Thymus (tissue), 11 donors: ENCODE data around the gene RMND1. TPM values are rescaled to one million over a fixed set of nuclear protein-coding genes. Genes with fewer than 3 reads are reported as not detected.
A peak's percentile ranks its signal among the peaks of the same experiment; 100 is the strongest.

Experiments
- DNase-seq, 9 donors: peaks; one replicate each; pipeline ENCODE4 v3.0.0-alpha.2; 2013; ENCODE audit warnings: low spot score in 9 of 9, low read depth in 6 of 9, missing footprints in 1 of 9
- H3K27ac ChIP-seq, 2 donors: one replicate each; pipeline ENCODE4 v1.5.1; 2013; ENCODE audit warnings: control low read depth in 1 of 2, low read depth in 1 of 2, low read length in 1 of 2, mild to moderate bottlenecking in 1 of 2, moderate library complexity in 1 of 2
- H3K27me3 ChIP-seq, 2 donors: one replicate each; pipeline ENCODE4 v1.5.1; 2013; ENCODE audit warnings: low read length in 1 of 2; ENCODE audit not compliant: control insufficient read depth in 2 of 2, insufficient read depth in 1 of 2
- H3K36me3 ChIP-seq, 2 donors: one replicate each; pipeline ENCODE4 v1.5.1; 2013; ENCODE audit warnings: low read length in 1 of 2, mild to moderate bottlenecking in 1 of 2, moderate library complexity in 1 of 2; ENCODE audit not compliant: control insufficient read depth in 2 of 2, insufficient read depth in 2 of 2
- H3K4me1 ChIP-seq, 2 donors: one replicate each; pipeline ENCODE4 v1.5.1; 2013; ENCODE audit warnings: low read length in 2 of 2; ENCODE audit not compliant: control insufficient read depth in 2 of 2, insufficient read depth in 2 of 2
- H3K4me3 ChIP-seq, 2 donors: one replicate each; pipeline ENCODE4 v1.5.1; 2013; ENCODE audit warnings: low read length in 2 of 2, control low read depth in 1 of 2, mild to moderate bottlenecking in 1 of 2
- H3K9me3 ChIP-seq, 2 donors: one replicate each; pipeline ENCODE4 v1.5.1; 2013; ENCODE audit warnings: low read length in 1 of 2, mild to moderate bottlenecking in 1 of 2; ENCODE audit not compliant: control insufficient read depth in 2 of 2, insufficient read depth in 1 of 2
- WGBS: extraction: QIAGEN DNeasy Blood & Tissue Kit; methylation state at CpG from one replicate; pipeline ENCODE4 v1.1.7; 2013; 5-methylcytosine and 5-hydroxymethylcytosine counted together
- polyA plus RNA-seq: library from polyadenylated mRNA; stranded (reverse); fragments of 200-250 nt; gene quantifications from one replicate; pipeline ENCODE4 v1.2.3, GENCODE V29; 2013
- total RNA-seq: library from RNA; stranded (reverse); fragments of 120-200 nt; gene quantifications from one replicate; pipeline ENCODE4 v1.2.4, GENCODE V29; 2013
- donor health status: healthy.

The RMND1 gene
- total and polyA plus RNA-seq, 2 donors: 17.0 to 17.2 TPM

DNA sequence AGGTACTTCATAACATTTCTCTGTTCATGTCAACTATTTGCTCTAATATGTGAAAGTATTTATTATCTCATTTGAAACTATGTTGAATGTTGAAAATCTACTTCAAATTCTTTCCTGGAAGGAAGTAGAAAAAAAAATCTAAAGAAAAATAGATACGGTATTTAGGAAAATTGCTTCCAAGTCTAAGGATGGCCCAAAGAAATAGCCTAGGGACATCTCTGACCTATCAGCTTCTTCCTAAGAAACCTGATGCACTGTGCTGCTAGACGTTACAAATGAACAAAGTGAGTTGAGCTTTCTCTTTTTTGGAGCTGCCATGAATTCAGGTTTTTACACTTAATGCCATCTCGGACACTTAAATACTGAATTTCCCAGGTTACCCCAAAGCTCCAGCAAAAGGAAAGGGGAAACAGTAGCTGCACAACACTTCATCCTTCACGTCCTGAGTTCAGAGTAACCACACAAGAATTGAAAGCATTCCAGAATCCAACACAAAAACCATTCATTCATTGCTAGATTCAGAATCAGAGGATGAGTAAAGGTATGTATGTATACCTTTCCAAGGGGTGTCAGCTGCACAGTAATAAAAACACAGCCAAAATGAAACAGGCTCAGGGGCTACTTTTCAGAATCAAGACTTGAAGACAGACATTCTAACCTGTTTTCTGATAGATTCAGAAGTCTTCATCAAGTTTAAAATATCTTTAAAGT, 7.9 kb downstream of the RMND1 start:
- 94% methylated on average over 4 of the region's 4 CpGs for WGBS
- Histone ChIP-seq H3K4me3 (no peak overlapping the region), H3K36me3 (peaks cover 8 to 13% of the 10 kb centered on the region in 2 donors), H3K27ac (no peak overlapping the region), H3K4me1 (no peaks in the 10 kb centered on the region), H3K27me3 (no peaks in the 10 kb centered on the region), H3K9me3 (no peaks in the 10 kb centered on the region)
- no peak for DNase-seq

- H3K9me3 ChIP-seq: no peaks in the 10 kb centered on the region
- H3K4me3 ChIP-seq: no peak overlapping the region
- H3K4me1 ChIP-seq: no peaks in the 10 kb centered on the region
- WGBS: 91% methylated on average over 5 of the region's 5 CpGs
- H3K27ac ChIP-seq: no peak overlapping the region
- peaks cover 8 to 13% of the 10 kb centered on the region in 2 donors for H3K36me3 ChIP-seq
- DNase-seq: no peak
- no peaks in the 10 kb centered on the region for H3K27me3 ChIP-seq
Measured at GRCh38 chr6:151443454-151443853, 8.5 kb downstream of the RMND1 start.

DNA sequence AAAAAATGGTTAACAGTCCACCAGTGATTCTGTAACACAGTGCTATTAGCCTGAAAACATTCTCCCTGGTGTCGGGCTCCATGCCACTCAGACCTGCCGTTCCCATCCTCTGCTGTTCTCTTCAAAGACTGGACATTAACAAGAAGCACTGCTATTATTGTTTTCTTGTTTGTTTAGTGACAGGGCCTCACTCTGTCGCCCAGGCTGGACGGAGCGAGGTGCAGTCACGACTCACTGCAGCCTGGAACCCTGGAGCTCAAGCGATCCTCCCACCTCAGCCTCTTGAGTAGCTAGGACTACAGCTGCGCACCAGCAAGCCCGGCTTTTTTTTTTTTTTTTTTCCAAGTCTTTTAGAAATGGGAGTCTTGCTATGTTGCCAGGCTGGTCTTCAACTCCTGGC, 9.6 kb downstream of the RMND1 start:
- no peak overlapping the region for H3K27ac ChIP-seq
- H3K27me3 ChIP-seq: no peaks in the 10 kb centered on the region
- H3K4me1 ChIP-seq: no peaks in the 10 kb centered on the region
- 98% methylated on average over 9 of the region's 9 CpGs for WGBS
- H3K4me3 ChIP-seq: no peak overlapping the region
- H3K36me3 ChIP-seq: peaks cover 8 to 13% of the 10 kb centered on the region in 2 donors
- H3K9me3 ChIP-seq: no peaks in the 10 kb centered on the region
- no peak for DNase-seq

DNA sequence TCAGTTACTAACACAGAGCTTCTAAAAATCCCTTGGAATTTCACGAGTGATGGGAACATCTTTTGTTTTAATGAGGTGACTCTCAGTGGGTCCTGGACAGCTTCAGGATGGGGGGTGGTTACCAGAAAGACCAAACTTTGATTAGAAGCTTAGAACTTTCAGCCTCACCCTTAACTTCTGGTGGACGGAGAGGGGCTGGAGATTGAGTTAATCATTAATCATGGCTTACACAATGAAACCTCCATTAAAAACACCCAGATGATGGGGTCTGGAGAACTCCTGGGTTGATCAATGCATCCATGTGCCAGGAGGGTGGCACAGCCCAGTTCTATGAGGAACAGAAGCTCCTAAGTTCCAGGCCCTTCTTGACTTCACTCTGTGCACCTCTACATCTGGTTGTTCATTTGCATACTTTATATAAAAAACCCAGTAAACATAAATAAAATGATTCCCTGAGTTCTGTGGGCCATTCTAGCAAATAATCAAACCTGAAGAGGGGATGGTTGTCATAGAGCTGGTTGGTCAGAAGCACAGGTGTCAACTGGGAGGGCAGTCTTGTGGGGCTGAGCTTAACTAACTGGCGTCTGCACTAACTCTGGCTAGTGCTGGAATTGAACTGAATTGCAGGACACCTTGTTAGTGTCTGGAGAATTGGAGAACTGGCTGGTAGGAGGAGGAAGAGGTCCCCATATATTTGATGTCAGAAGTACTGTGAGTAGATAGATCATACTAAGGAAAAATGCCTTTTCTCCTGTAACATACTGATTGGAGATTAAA, 10.3 kb downstream of the RMND1 start:
- no peak overlapping the region for H3K27ac ChIP-seq
- 96% methylated on average over 3 of the region's 3 CpGs for WGBS

GRCh38 chr6:151440930-151441329, 11.0 kb downstream of the RMND1 start:
- no peak overlapping the region for H3K4me3 ChIP-seq
- DNase-seq: peak in 4 of 9 donors; percentile 4 to 47 (median 18)

More for the DNA sequence above, 10.3 kb downstream of the RMND1 start:
- Histone ChIP-seq H3K36me3 (peaks cover 8 to 13% of the 10 kb centered on the region in 2 donors), H3K4me3 (no peak overlapping the region), H3K4me1 (no peaks in the 10 kb centered on the region), H3K27me3 (no peaks in the 10 kb centered on the region), H3K9me3 (no peaks in the 10 kb centered on the region)
- no peak for DNase-seq

DNA sequence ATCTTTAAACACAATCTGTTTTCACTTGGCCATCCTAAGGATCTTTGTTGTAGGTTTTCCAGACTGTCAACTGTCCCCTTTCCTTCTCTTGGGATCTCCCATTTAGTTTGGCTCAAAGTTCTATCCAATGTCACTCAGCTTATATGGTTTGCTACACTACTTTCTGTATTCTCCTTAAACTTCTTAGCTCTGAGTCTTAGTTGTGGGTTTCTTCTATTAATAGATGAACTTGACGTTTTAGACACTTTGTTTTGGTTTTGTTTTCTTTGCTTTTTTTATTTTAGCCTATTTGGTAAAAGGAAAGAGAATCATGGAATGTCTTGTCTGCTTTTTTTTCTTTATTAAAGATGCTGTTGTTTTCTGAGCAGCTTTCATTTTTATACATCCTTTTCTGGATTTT, 11.4 kb downstream of the RMND1 start:
- no peaks in the 10 kb centered on the region for H3K27me3 ChIP-seq
- H3K27ac ChIP-seq: no peak overlapping the region
- no peak overlapping the region for H3K4me3 ChIP-seq
- H3K4me1 ChIP-seq: no peaks in the 10 kb centered on the region
- no peaks in the 10 kb centered on the region for H3K9me3 ChIP-seq
- peaks cover 11 to 13% of the 10 kb centered on the region in 2 donors for H3K36me3 ChIP-seq
- 4% methylated on average over 1 of the region's 1 CpG for WGBS
- peak in 1 of 9 donors; percentile 10 for DNase-seq

More at GRCh38 chr6:151440930-151441329, 11.0 kb downstream of the RMND1 start:
- peaks cover 11 to 13% of the 10 kb centered on the region in 2 donors for H3K36me3 ChIP-seq
- H3K27me3 ChIP-seq: no peaks in the 10 kb centered on the region
- 74% methylated on average over 2 of the region's 2 CpGs for WGBS
- no peaks in the 10 kb centered on the region for H3K9me3 ChIP-seq
- no peaks in the 10 kb centered on the region for H3K4me1 ChIP-seq
- no peak overlapping the region for H3K27ac ChIP-seq

- Histone ChIP-seq H3K9me3 (no peaks in the 10 kb centered on the region), H3K4me1 (no peaks in the 10 kb centered on the region), H3K27me3 (no peaks in the 10 kb centered on the region), H3K27ac (no peak overlapping the region), H3K4me3 (no peak overlapping the region), H3K36me3 (peaks cover 3 to 7% of the 10 kb centered on the region in 2 donors)
- DNase-seq: no peak
Measured at GRCh38 chr6:151437401-151437800, 14.5 kb downstream of the RMND1 start.

GRCh38 chr6:151436802-151437201, 15.1 kb downstream of the RMND1 start:
- H3K4me3 ChIP-seq: no peak overlapping the region
- DNase-seq: no peak
- H3K27ac ChIP-seq: no peak overlapping the region
- H3K4me1 ChIP-seq: no peaks in the 10 kb centered on the region
- H3K9me3 ChIP-seq: no peaks in the 10 kb centered on the region
- H3K27me3 ChIP-seq: no peaks in the 10 kb centered on the region
- H3K36me3 ChIP-seq: peaks cover 5 to 6% of the 10 kb centered on the region in 2 donors

DNA sequence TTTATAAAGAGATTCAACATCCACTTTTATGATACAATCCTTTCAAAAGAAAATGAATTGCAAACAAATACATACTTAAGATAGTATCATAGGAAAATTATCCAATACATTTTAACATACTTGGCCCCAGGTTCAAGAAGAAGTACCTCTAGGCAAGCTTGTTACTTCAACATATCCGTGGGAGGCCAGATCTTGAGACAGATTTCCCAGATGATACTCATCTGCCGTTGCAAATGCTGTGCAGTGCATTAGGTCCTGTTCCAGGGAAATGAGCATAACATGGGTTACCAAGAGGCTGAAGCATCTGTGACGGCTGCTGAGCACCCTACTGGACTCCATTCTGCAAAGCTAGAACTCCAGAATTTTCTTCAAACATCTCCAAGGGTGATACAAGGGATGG, 15.6 kb downstream of the RMND1 start:
- H3K4me1 ChIP-seq: no peaks in the 10 kb centered on the region
- H3K36me3 ChIP-seq: peaks cover 7 to 8% of the 10 kb centered on the region in 2 donors
- peak overlapping the region in 1 of 2 donors; percentile 31 for H3K27ac ChIP-seq
- DNase-seq: no peak
- no peak overlapping the region for H3K4me3 ChIP-seq
- no peaks in the 10 kb centered on the region for H3K27me3 ChIP-seq
- H3K9me3 ChIP-seq: no peaks in the 10 kb centered on the region
- WGBS: 91% methylated on average over 3 of the region's 3 CpGs
